ENCODE data around the gene TK1. TPM values are rescaled to one million over a fixed set of nuclear protein-coding genes. Genes with fewer than 3 reads are reported as not detected.
A peak's percentile ranks its signal among the peaks of the same experiment; 100 is the strongest.

The TK1 gene
- total RNA-seq, 1 experiment from 2014 or later: 40.1 TPM

GRCh38 chr17:78223061-78223460 is 36.2 kb upstream of the TK1 start:
- no peak for DNase-seq (ENCODE audit: extremely low read depth, low read depth)

- no peak for DNase-seq (ENCODE audit: extremely low read depth, low read depth)
Observed at GRCh38 chr17:78219396-78220150, 32.7 kb upstream of the TK1 start.

GRCh38 chr17:78214706-78215061 is 27.8 kb upstream of the TK1 start:
- DNase-seq (ENCODE audit: extremely low read depth, low read depth): no peak

- peak; percentile 87 for DNase-seq (ENCODE audit: extremely low read depth, low read depth)
Observed at GRCh38 chr17:78214016-78214705, 27.3 kb upstream of the TK1 start, which contains the start of gene BIRC5. TSS of gene BIRC5 (plus strand) at chr17:78214253. CDS start at chr17:78214317, 64 bp downstream.

GRCh38 chr17:78211032-78211431 is 24.2 kb upstream of the TK1 start:
- DNase-seq (ENCODE audit: extremely low read depth, low read depth): no peak

- no peak for DNase-seq (ENCODE audit: extremely low read depth, low read depth)
Observed at GRCh38 chr17:78210111-78210510, 23.3 kb upstream of the TK1 start.

- DNase-seq (ENCODE audit: extremely low read depth, low read depth): no peak
Observed at GRCh38 chr17:78208486-78208885, 21.6 kb upstream of the TK1 start.

GRCh38 chr17:78206298-78206697 is 19.4 kb upstream of the TK1 start:
- DNase-seq (ENCODE audit: extremely low read depth, low read depth): no peak

- no peak for DNase-seq (ENCODE audit: extremely low read depth, low read depth)
Observed at GRCh38 chr17:78205124-78205775, 18.4 kb upstream of the TK1 start.

- DNase-seq (ENCODE audit: extremely low read depth, low read depth): no peak
Observed at GRCh38 chr17:78204387-78205123, 17.7 kb upstream of the TK1 start.

- DNase-seq (ENCODE audit: extremely low read depth, low read depth): no peak
Observed at GRCh38 chr17:78202666-78203065, 15.8 kb upstream of the TK1 start.

- DNase-seq (ENCODE audit: extremely low read depth, low read depth): no peak
Observed at GRCh38 chr17:78200451-78200850, 13.6 kb upstream of the TK1 start.

GRCh38 chr17:78197147-78197832 is 10.4 kb upstream of the TK1 start:
- DNase-seq (ENCODE audit: extremely low read depth, low read depth): no peak

- no peak for DNase-seq (ENCODE audit: extremely low read depth, low read depth)
Observed at GRCh38 chr17:78196716-78197115, 9.9 kb upstream of the TK1 start.

GRCh38 chr17:78185981-78186691 is 716 bp downstream of the TK1 start:
- DNase-seq (ENCODE audit: extremely low read depth, low read depth): no peak

- DNase-seq (ENCODE audit: extremely low read depth, low read depth): no peak
Observed at GRCh38 chr17:78184868-78185267, 2.0 kb downstream of the TK1 start.

GRCh38 chr17:78184351-78184750 is 2.5 kb downstream of the TK1 start:
- no peak for DNase-seq (ENCODE audit: extremely low read depth, low read depth)

- DNase-seq (ENCODE audit: extremely low read depth, low read depth): no peak
Observed at GRCh38 chr17:78183916-78184315, 2.9 kb downstream of the TK1 start.

GRCh38 chr17:78182504-78182903 is 4.3 kb downstream of the TK1 start:
- no peak for DNase-seq (ENCODE audit: extremely low read depth, low read depth)

GRCh38 chr17:78180508-78180907 is 6.3 kb downstream of the TK1 start:
- DNase-seq (ENCODE audit: extremely low read depth, low read depth): no peak

Measured in NCI-H460 (cell line).